ENCODE results near the gene PIBF1. TPM values are rescaled to one million over a fixed set of nuclear protein-coding genes. Genes with fewer than 3 reads are reported as not detected.

PIBF1 gene
- total RNA-seq, 4 donors from 2014 or later = 11.4 to 21.1 (median 13.5) TPM

- no peak for TF ChIP-seq CTCF (IDR thresholded peaks at IDR 0.05)
- no peak for TF ChIP-seq POLR2A (IDR thresholded peaks at IDR 0.05)
Observed at GRCh38 chr13:72808917-72809500, 27.1 kb downstream of the PIBF1 start.

GRCh38 chr13:72820156-72820897, 38.4 kb downstream of the PIBF1 start:
- DNase-seq (ENCODE audit: low spot score in 2 of 2) = no peak
- H3K4me3 ChIP-seq (ENCODE audit: low read depth, poor library complexity, severe bottlenecking) = no peak overlapping the region
- TF ChIP-seq POLR2A (IDR thresholded peaks at IDR 0.05) (no peak), CTCF (IDR thresholded peaks at IDR 0.05) (no peak)
- intact Hi-C loops (cut with DNase I; ENCODE audit: low total_unique reads) = no loop called here
- WGBS, 2 donors = 83 to 87% methylated on average over 8 of the region's 8 CpGs

More at GRCh38 chr13:72808917-72809500, 27.1 kb downstream of the PIBF1 start:
- intact Hi-C loops (cut with DNase I; ENCODE audit: low total_unique reads) = no loop called here
- no peak for DNase-seq (ENCODE audit: low spot score in 2 of 2)
- H3K4me3 ChIP-seq (ENCODE audit: low read depth, poor library complexity, severe bottlenecking) = no peak overlapping the region
- 2 to 6% methylated on average over 1 of the region's 1 CpG for WGBS, 2 donors

- DNase-seq (ENCODE audit: low spot score in 2 of 2) = no peak
- whole genome bisulfite sequencing, 2 donors = 67 to 74% methylated on average over 1 of the region's 1 CpG
Observed at GRCh38 chr13:72820898-72821279, 39.0 kb downstream of the PIBF1 start.

GRCh38 chr13:72823081-72823480, 41.1 kb downstream of the PIBF1 start:
- WGBS, 2 donors = 80 to 93% methylated on average over 2 of the region's 2 CpGs
- TF ChIP-seq POLR2A (IDR thresholded peaks at IDR 0.05) = no peak
- TF ChIP-seq CTCF (IDR thresholded peaks at IDR 0.05) = no peak
- intact Hi-C loops (cut with DNase I; ENCODE audit: low total_unique reads) = no loop called here

More at GRCh38 chr13:72820898-72821279, 39.0 kb downstream of the PIBF1 start:
- no peak overlapping the region for H3K4me3 ChIP-seq (ENCODE audit: low read depth, poor library complexity, severe bottlenecking)
- intact Hi-C loops (cut with DNase I; ENCODE audit: low total_unique reads) = no loop called here
- TF ChIP-seq CTCF (IDR thresholded peaks at IDR 0.05) = no peak

GRCh38 chr13:72823724-72824123, 41.8 kb downstream of the PIBF1 start:
- H3K4me3 ChIP-seq (ENCODE audit: low read depth, poor library complexity, severe bottlenecking) = no peak overlapping the region
- WGBS, 2 donors = 87 to 96% methylated on average over 3 of the region's 3 CpGs
- no peak for DNase-seq (ENCODE audit: low spot score in 2 of 2)
- TF ChIP-seq CTCF (IDR thresholded peaks at IDR 0.05) (no peak), POLR2A (IDR thresholded peaks at IDR 0.05) (no peak)
- intact Hi-C loops (cut with DNase I; ENCODE audit: low total_unique reads) = no loop called here

More at GRCh38 chr13:72823081-72823480, 41.1 kb downstream of the PIBF1 start:
- DNase-seq (ENCODE audit: low spot score in 2 of 2) = no peak
- H3K4me3 ChIP-seq (ENCODE audit: low read depth, poor library complexity, severe bottlenecking) = no peak overlapping the region

All from lower leg skin (tissue), 4 donors.